Stomach smooth muscle (tissue), 2 donors: Measurements from ENCODE around the gene GTF3C4.

Source experiments
- H3K27ac ChIP-seq: one replicate; pipeline ENCODE4 v1.7.0; 2013; ENCODE audit warnings: mild to moderate bottlenecking, low read length, inconsistent platforms
- H3K27me3 ChIP-seq, 2 donors: one replicate each; pipeline ENCODE4 v1.7.0; 2013; ENCODE audit warnings: low read length in 2 of 2; ENCODE audit not compliant: insufficient read depth in 2 of 2, control insufficient read depth in 1 of 2
- H3K36me3 ChIP-seq, 2 donors: one replicate each; pipeline ENCODE4 v1.7.0; 2013; ENCODE audit warnings: low read length in 2 of 2; ENCODE audit not compliant: control insufficient read depth in 2 of 2, insufficient read depth in 2 of 2
- H3K4me1 ChIP-seq: one replicate; pipeline ENCODE4 v1.7.0; 2013; ENCODE audit warnings: low read length; ENCODE audit not compliant: control insufficient read depth, insufficient read depth
- H3K4me3 ChIP-seq, 2 donors: one replicate each; pipeline ENCODE4 v1.7.0; 2013; ENCODE audit warnings: low read length in 2 of 2
- H3K9ac ChIP-seq, 2 donors: one replicate each; pipeline ENCODE4 v1.7.0; 2013; ENCODE audit warnings: low read length in 2 of 2, mild to moderate bottlenecking in 1 of 2
- H3K9me3 ChIP-seq, 2 donors: one replicate each; pipeline ENCODE4 v1.7.0; 2013; ENCODE audit warnings: low read length in 2 of 2; ENCODE audit not compliant: control insufficient read depth in 2 of 2
- donor health status: healthy.
- donor health status: Pancreatic carcinoma.

The GTF3C4 gene

GRCh38 chr9:132647355-132647754, 22.9 kb upstream of the GTF3C4 start:
- Histone ChIP-seq H3K4me1 (no peaks in the 10 kb centered on the region), H3K36me3 (peaks cover 41 to 58% of the 10 kb centered on the region in 2 donors), H3K27me3 (no peaks in the 10 kb centered on the region), H3K9me3 (no peaks in the 10 kb centered on the region), H3K9ac (no peak overlapping the region), H3K27ac (no peak overlapping the region), H3K4me3 (no peak overlapping the region)

DNA sequence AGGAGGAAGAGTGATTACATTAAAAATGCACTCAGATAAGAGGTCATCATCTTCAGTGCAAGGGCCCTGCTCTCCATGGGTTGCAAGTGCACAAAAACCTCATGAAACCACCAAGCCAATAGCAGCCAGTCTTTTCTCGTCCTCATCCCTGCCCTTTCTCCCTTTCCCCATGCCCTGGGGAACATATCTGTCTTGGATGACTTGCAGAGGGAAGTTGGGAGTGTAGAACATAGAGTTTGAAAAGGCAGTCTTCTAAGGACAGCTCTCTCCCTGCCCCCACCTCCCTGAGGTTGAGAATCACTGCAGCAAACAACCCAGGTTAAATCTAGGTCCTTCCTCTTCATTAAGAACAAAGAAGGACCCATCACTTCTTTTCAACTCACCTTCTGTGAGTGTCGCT, 22.5 kb upstream of the GTF3C4 start:
- Histone ChIP-seq H3K27ac (no peak overlapping the region), H3K4me3 (no peak overlapping the region), H3K9me3 (no peaks in the 10 kb centered on the region), H3K27me3 (no peaks in the 10 kb centered on the region), H3K36me3 (peaks cover 43 to 62% of the 10 kb centered on the region in 2 donors), H3K9ac (no peak overlapping the region), H3K4me1 (no peaks in the 10 kb centered on the region)

GRCh38 chr9:132648283-132648682, 22.0 kb upstream of the GTF3C4 start:
- Histone ChIP-seq H3K27ac (no peak overlapping the region), H3K9me3 (no peaks in the 10 kb centered on the region), H3K4me3 (no peak overlapping the region), H3K4me1 (no peaks in the 10 kb centered on the region), H3K36me3 (peaks cover 43 to 57% of the 10 kb centered on the region in 2 donors), H3K27me3 (no peaks in the 10 kb centered on the region), H3K9ac (no peak overlapping the region)

GRCh38 chr9:132648685-132649084, 21.6 kb upstream of the GTF3C4 start:
- Histone ChIP-seq H3K27me3 (no peaks in the 10 kb centered on the region), H3K4me3 (no peak overlapping the region), H3K9ac (no peak overlapping the region), H3K9me3 (no peaks in the 10 kb centered on the region), H3K27ac (no peak overlapping the region), H3K36me3 (peaks cover 40 to 55% of the 10 kb centered on the region in 2 donors), H3K4me1 (no peaks in the 10 kb centered on the region)

- Histone ChIP-seq H3K4me3 (no peak overlapping the region), H3K4me1 (no peaks in the 10 kb centered on the region), H3K27me3 (no peaks in the 10 kb centered on the region), H3K9me3 (no peaks in the 10 kb centered on the region), H3K27ac (no peak overlapping the region), H3K9ac (no peak overlapping the region), H3K36me3 (peaks cover 35 to 38% of the 10 kb centered on the region in 2 donors)
Observed at GRCh38 chr9:132651259-132651658, 19.0 kb upstream of the GTF3C4 start.

- H3K9ac ChIP-seq = no peak overlapping the region
- H3K4me1 ChIP-seq = no peaks in the 10 kb centered on the region
- H3K27ac ChIP-seq = no peak overlapping the region
- peaks cover 37 to 39% of the 10 kb centered on the region in 2 donors for H3K36me3 ChIP-seq
- no peak overlapping the region for H3K4me3 ChIP-seq
- H3K9me3 ChIP-seq = no peaks in the 10 kb centered on the region
- no peaks in the 10 kb centered on the region for H3K27me3 ChIP-seq
Observed at GRCh38 chr9:132656299-132656698, 14.0 kb upstream of the GTF3C4 start.

- Histone ChIP-seq H3K4me1 (no peaks in the 10 kb centered on the region), H3K9ac (no peak overlapping the region), H3K27me3 (no peaks in the 10 kb centered on the region), H3K27ac (no peak overlapping the region), H3K36me3 (peaks cover 33% of the 10 kb centered on the region in 2 donors), H3K4me3 (no peak overlapping the region), H3K9me3 (no peaks in the 10 kb centered on the region)
Observed at GRCh38 chr9:132662152-132662945, 7.9 kb upstream of the GTF3C4 start.

DNA sequence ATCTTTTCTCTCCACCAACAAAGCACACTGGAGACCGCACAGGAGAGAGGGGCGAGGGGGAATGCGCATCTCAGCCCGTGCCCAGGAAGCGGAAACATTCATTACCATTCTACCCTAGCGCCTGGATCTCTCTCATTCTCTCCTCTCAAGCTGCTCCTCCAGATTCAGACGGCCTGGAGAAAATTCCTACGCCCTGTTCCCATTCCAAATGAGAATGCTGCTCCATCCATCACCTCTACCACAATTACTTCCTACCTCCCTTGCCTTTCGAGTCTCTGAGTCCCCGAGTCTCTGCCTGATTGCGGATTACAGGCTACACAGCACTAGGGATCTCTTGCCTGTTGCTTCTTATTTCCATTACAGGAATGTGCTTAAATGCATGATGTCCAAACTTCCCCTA, 7.1 kb upstream of the GTF3C4 start:
- Histone ChIP-seq H3K27ac (no peak overlapping the region), H3K4me3 (no peak overlapping the region), H3K36me3 (peaks cover 26 to 29% of the 10 kb centered on the region in 2 donors), H3K27me3 (no peaks in the 10 kb centered on the region), H3K9ac (no peak overlapping the region), H3K9me3 (no peaks in the 10 kb centered on the region), H3K4me1 (no peaks in the 10 kb centered on the region)

DNA sequence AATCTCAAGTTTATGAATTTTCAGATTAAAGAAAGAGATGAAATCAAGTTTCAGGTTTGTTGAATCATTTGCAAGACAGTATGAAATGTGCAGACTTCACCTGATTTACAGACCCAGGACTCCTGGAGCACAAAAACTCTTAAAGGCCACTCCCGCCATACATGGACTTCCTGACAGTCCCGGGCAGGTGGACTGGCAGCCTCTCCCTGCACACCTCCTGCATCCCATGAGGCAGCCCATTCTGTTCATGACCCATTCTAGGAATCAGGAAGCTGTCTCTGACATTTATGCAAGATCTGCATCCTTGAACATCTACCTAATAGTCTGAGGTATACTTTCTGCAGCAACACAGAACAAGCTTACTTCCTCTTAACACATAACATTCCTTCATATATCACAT, 6.4 kb upstream of the GTF3C4 start:
- H3K4me1 ChIP-seq = no peaks in the 10 kb centered on the region
- peaks cover 20 to 24% of the 10 kb centered on the region in 2 donors for H3K36me3 ChIP-seq
- no peaks in the 10 kb centered on the region for H3K27me3 ChIP-seq
- no peak overlapping the region for H3K4me3 ChIP-seq
- no peak overlapping the region for H3K9ac ChIP-seq
- no peak overlapping the region for H3K27ac ChIP-seq
- no peaks in the 10 kb centered on the region for H3K9me3 ChIP-seq

DNA sequence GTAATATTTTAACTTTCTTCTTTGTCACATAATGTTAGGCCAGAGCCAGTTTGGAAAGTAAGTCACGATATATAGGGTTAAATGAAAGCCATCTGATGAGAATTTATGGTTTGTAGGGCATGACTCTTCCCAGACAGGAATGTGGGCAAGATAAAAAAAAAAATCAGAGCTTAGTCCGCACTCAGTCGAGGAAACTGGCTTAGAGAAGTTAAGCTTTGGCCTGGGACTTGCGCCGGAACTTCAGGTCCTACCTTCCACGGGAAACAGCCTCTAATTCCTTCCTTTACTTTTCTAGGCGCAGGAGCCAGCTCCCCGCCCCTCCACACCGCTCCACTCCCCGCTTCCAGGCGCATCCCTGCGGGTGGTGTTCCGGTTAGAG, 956 bp upstream of the GTF3C4 start:
- peak overlapping the region; percentile 93 to 98 for H3K4me3 ChIP-seq
- H3K27me3 ChIP-seq = no peaks in the 10 kb centered on the region

DNA sequence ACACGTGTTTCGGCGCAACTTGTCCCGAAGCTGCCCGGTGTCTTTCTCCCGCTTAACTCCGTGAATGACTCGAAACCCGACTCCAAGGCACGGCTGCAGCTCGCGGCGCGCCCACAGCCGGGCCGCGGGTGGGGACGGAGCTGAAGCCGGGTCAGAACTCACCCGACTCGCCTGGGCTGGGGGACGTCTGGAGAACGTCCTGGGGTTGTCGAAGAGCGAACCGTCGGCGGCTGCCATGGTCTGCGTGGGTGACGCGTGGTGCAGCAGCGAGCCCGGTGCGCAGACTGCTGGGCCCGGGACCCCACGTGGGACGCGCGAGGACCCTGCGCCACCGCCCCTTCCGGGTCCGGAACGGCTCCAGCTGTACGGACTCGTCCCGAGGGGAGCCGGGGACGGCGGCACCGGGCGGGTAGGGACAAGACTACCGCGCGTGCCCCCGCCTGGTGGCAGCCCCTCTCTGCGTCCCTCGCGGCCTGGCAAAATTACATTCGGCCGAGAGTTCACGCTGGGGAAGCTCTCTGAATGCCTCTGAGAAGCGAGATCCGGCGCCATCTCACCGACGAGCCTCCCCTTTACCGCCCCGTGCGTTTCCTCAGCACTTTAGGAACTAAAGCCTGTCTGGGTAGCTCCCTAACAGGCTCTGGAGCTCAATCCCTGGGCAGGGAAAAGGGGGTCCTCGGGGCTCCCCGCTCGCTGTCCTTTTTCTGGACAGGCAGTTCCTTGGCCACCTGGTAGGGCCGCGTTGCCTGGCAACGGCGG, 387 bp upstream of the GTF3C4 start, which contains the start of gene DDX31:
DDX31 (minus strand) TSS at position 286 of the 759 bp plus-strand sequence; CDS start at position 237, 49 bp downstream.
- H3K9ac ChIP-seq = peak within 1 kb of the TSS; percentile 98 to 99
- no peaks in the 10 kb centered on the region for H3K36me3 ChIP-seq
- H3K27ac ChIP-seq = peak within 1 kb of the TSS; percentile 98
- H3K4me3 ChIP-seq = peak within 1 kb of the TSS; percentile 93 to 98
- H3K27me3 ChIP-seq = no peaks in the 10 kb centered on the region
- peaks cover 21% of the 10 kb centered on the region for H3K4me1 ChIP-seq
- H3K9me3 ChIP-seq = no peaks in the 10 kb centered on the region

More for the DNA sequence above, 956 bp upstream of the GTF3C4 start:
- Histone ChIP-seq H3K9me3 (no peaks in the 10 kb centered on the region), H3K27ac (peak overlapping the region; percentile 98), H3K4me1 (peaks cover 21% of the 10 kb centered on the region), H3K36me3 (no peaks in the 10 kb centered on the region), H3K9ac (peak overlapping the region; percentile 98 to 99)
